ENCODE results near the gene LPCAT3.

DNA sequence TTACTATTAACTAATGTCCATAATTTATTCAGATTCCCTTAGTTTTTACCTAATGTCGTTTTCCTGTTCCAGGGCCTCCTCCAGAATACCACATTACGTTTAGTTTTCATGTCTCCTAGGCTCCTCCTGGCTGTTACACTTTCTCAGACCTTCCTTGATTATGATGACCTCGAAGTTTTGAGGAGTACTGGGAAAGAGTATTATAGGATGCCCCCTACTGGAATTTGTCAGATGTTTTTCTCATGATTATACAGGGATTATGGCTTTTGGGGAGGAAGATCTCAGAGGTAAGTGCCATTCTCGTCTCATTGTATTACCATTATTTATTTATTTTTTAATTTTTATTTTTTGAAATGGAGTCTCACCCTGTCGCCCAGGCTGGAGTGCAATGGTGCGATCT, 24.6 kb upstream of the LPCAT3 start:
- TF ChIP-seq, protein P1, sequence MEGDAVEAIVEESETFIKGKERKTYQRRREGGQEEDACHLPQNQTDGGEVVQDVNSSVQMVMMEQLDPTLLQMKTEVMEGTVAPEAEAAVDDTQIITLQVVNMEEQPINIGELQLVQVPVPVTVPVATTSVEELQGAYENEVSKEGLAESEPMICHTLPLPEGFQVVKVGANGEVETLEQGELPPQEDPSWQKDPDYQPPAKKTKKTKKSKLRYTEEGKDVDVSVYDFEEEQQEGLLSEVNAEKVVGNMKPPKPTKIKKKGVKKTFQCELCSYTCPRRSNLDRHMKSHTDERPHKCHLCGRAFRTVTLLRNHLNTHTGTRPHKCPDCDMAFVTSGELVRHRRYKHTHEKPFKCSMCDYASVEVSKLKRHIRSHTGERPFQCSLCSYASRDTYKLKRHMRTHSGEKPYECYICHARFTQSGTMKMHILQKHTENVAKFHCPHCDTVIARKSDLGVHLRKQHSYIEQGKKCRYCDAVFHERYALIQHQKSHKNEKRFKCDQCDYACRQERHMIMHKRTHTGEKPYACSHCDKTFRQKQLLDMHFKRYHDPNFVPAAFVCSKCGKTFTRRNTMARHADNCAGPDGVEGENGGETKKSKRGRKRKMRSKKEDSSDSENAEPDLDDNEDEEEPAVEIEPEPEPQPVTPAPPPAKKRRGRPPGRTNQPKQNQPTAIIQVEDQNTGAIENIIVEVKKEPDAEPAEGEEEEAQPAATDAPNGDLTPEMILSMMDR (IDR thresholded peaks at IDR 0.05; ENCODE audit: low read depth, low read length, poor library complexity, severe bottlenecking) = peak; percentile 52
- TF ChIP-seq EZH2phosphoT487 (IDR thresholded peaks at IDR 0.05; ENCODE audit: borderline replicate concordance, low read length) = no peak

All from DOHH2 (cell line).